ENCODE results near the gene ERCC6L2. TPM values are rescaled to one million over a fixed set of nuclear protein-coding genes. Genes with fewer than 3 reads are reported as not detected.

ERCC6L2 gene
- total RNA-seq, 1 experiment from 2014 or later = 45.4 TPM

DNA sequence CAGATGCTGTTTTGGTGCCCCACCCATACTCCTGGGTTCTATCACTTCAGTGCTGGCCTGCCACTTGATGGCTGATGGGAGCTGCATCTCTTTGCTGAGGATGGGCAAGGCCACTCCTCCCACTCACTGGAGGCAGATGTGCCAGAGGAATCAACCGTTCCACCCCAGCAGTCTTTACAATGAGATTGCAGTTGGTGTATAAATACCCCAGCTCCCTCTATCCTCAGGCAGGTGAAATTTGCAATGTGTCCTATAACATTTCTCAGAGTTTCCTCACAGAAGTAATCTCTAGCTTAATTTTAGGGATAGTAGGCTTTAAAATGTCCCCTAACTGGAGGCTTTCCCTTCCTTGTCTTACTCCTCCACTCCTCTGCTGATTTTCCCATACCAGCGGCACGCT, 36.5 kb upstream of the ERCC6L2 start:
- POLR2A ChIA-PET = no interaction called here
- CTCF ChIA-PET = interaction anchor here (0.6 kb wide), 1 partner anchor 363 kb away, joined by 3 read pairs; no protein-coding TSS in a partner anchor
- intact Hi-C loops (cut with micrococcal nuclease; ENCODE audit: unreplicated experiment) = no loop called here
- Histone ChIP-seq H3K9me3 (no peaks in the 10 kb centered on the region), H3K36me3 (ENCODE audit: control insufficient read depth, insufficient read depth, low read length) (no peaks in the 10 kb centered on the region), H3K27me3 (replicated peaks; ENCODE audit: control insufficient read depth, insufficient read depth, low read length) (no peaks in the 10 kb centered on the region), H3K4me3 (ENCODE audit: low read depth, low read length) (no peak overlapping the region), H3K4me1 (peaks cover 7% of the 10 kb centered on the region)
- no peak for DNase-seq
- Mint-ChIP-seq H3K4me3 (ENCODE audit: unreplicated experiment) (no peak overlapping the region), H3K4me1 (ENCODE audit: low read depth, unreplicated experiment) (no peaks in the 10 kb centered on the region), H3K27ac (ENCODE audit: unreplicated experiment) (no peak overlapping the region), H3K9me3 (ENCODE audit: unreplicated experiment) (no peaks in the 10 kb centered on the region), H3K36me3 (ENCODE audit: insufficient read depth, unreplicated experiment) (no peaks in the 10 kb centered on the region), H3K27me3 (ENCODE audit: insufficient read depth, unreplicated experiment) (peaks cover 8% of the 10 kb centered on the region)
- TF ChIP-seq, protein P1, sequence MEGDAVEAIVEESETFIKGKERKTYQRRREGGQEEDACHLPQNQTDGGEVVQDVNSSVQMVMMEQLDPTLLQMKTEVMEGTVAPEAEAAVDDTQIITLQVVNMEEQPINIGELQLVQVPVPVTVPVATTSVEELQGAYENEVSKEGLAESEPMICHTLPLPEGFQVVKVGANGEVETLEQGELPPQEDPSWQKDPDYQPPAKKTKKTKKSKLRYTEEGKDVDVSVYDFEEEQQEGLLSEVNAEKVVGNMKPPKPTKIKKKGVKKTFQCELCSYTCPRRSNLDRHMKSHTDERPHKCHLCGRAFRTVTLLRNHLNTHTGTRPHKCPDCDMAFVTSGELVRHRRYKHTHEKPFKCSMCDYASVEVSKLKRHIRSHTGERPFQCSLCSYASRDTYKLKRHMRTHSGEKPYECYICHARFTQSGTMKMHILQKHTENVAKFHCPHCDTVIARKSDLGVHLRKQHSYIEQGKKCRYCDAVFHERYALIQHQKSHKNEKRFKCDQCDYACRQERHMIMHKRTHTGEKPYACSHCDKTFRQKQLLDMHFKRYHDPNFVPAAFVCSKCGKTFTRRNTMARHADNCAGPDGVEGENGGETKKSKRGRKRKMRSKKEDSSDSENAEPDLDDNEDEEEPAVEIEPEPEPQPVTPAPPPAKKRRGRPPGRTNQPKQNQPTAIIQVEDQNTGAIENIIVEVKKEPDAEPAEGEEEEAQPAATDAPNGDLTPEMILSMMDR (IDR thresholded peaks at IDR 0.05; ENCODE audit: insufficient read depth in 1 of 2, low read depth in 1 of 2, low read length in 1 of 2, severe bottlenecking in 1 of 2, unreplicated experiment in 1 of 2) = no peak
- BruUV-seq (replicated peaks) = no TSS peak

DNA sequence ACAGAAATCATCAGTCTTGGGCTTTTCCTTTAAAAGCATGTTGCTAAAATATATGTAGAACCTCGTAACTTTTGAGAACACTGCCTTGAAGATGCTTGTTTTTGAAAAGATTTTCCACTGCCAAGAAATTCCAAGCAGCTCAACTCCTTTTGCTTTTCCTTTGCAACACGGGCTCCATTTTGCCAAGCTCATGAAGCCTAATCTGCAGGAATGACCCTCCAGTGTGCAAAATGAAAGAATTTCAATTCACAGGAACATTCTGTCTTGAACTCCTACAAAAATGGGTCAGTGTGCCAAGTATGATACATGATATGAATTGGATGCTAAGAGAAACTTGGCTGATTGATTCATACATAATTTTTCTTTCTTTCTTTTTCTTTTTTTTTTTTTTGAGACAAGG, 35.4 kb upstream of the ERCC6L2 start:
- no peaks in the 10 kb centered on the region for H3K4me1 ChIP-seq
- Mint-ChIP-seq H3K27me3 (ENCODE audit: insufficient read depth, unreplicated experiment) (peaks cover 8% of the 10 kb centered on the region), H3K27ac (ENCODE audit: unreplicated experiment) (no peak overlapping the region), H3K4me3 (ENCODE audit: unreplicated experiment) (no peak overlapping the region), H3K9me3 (ENCODE audit: unreplicated experiment) (no peaks in the 10 kb centered on the region), H3K4me1 (ENCODE audit: low read depth, unreplicated experiment) (no peaks in the 10 kb centered on the region), H3K36me3 (ENCODE audit: insufficient read depth, unreplicated experiment) (no peaks in the 10 kb centered on the region)
- DNase-seq = no peak
- intact Hi-C loops (cut with micrococcal nuclease; ENCODE audit: unreplicated experiment) = no loop called here
- no peak overlapping the region for H3K4me3 ChIP-seq (ENCODE audit: low read depth, low read length)
- no TSS peak for BruUV-seq (replicated peaks)
- ChIA-PET POLR2A (no interaction called here), CTCF (interaction anchor here (0.7 kb wide), 1 partner anchor 132 kb away, joined by 5 read pairs; no protein-coding TSS in a partner anchor)
- no peaks in the 10 kb centered on the region for H3K36me3 ChIP-seq (ENCODE audit: control insufficient read depth, insufficient read depth, low read length)
- TF ChIP-seq, protein P1 (IDR thresholded peaks at IDR 0.05; ENCODE audit: insufficient read depth in 1 of 2, low read depth in 1 of 2, low read length in 1 of 2, severe bottlenecking in 1 of 2, unreplicated experiment in 1 of 2) = no peak
- H3K9me3 ChIP-seq = no peaks in the 10 kb centered on the region
- no peaks in the 10 kb centered on the region for H3K27me3 ChIP-seq (replicated peaks; ENCODE audit: control insufficient read depth, insufficient read depth, low read length)

DNA sequence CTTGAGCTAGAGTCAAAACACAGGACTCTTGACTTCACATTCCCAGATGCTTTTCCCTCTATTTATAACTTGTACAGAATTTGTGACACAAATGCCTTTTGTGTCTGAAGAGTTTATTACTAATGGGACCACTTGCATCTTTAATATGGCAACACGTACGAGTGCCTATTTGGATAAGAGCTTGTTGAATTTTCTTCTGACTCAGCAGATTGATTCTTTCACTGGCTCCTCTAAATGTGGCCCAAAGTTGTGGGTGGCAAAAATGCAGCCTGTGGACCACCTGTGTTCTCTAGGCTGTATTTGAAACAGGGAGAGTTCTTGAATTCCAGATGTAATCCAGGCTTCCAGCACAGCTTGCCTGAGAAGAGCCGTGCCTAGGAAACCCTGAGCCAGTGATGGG, 34.1 kb upstream of the ERCC6L2 start:
- Histone ChIP-seq H3K9me3 (0 out of 2 replicates have a peak, but pooled peaks cover 2% of the 10 kb centered on the region), H3K4me1 (no peaks in the 10 kb centered on the region), H3K36me3 (ENCODE audit: control insufficient read depth, insufficient read depth, low read length) (no peaks in the 10 kb centered on the region), H3K27me3 (replicated peaks; ENCODE audit: control insufficient read depth, insufficient read depth, low read length) (no peaks in the 10 kb centered on the region), H3K4me3 (ENCODE audit: low read depth, low read length) (no peak overlapping the region)
- no TSS peak for BruUV-seq (replicated peaks)
- POLR2A ChIA-PET = no interaction called here
- Mint-ChIP-seq H3K9me3 (ENCODE audit: unreplicated experiment) (no peaks in the 10 kb centered on the region), H3K27me3 (ENCODE audit: insufficient read depth, unreplicated experiment) (peaks cover 8% of the 10 kb centered on the region), H3K27ac (ENCODE audit: unreplicated experiment) (no peak overlapping the region), H3K4me1 (ENCODE audit: low read depth, unreplicated experiment) (no peaks in the 10 kb centered on the region), H3K4me3 (ENCODE audit: unreplicated experiment) (no peak overlapping the region), H3K36me3 (ENCODE audit: insufficient read depth, unreplicated experiment) (no peaks in the 10 kb centered on the region)
- DNase-seq = no peak
- CTCF ChIA-PET = no interaction called here
- TF ChIP-seq, protein P1 (IDR thresholded peaks at IDR 0.05; ENCODE audit: insufficient read depth in 1 of 2, low read depth in 1 of 2, low read length in 1 of 2, severe bottlenecking in 1 of 2, unreplicated experiment in 1 of 2) = no peak
- intact Hi-C loops (cut with micrococcal nuclease; ENCODE audit: unreplicated experiment) = no loop called here
